ENCODE data around the gene ASCC2.

Gene ASCC2

DNA sequence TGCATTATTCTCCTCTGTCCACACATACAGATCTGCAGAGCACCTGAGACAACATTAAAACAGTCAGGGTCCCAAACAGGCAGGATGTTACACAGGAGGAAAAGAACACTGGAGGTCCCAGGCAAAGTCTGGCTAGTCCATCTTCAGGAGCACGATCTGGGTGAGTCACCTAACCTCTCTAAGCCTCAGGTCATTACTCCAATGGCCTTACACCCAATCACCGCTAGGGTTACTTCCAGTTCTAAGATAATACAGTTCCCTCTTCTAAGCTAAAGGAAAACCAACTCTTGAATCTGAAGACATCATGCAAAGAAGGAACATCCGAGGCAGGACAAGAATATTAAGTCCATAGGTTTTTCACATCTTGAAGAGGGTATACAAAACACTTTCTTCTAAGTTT is 24.5 kb downstream of the ASCC2 start:
- TF ChIP-seq, protein P1, sequence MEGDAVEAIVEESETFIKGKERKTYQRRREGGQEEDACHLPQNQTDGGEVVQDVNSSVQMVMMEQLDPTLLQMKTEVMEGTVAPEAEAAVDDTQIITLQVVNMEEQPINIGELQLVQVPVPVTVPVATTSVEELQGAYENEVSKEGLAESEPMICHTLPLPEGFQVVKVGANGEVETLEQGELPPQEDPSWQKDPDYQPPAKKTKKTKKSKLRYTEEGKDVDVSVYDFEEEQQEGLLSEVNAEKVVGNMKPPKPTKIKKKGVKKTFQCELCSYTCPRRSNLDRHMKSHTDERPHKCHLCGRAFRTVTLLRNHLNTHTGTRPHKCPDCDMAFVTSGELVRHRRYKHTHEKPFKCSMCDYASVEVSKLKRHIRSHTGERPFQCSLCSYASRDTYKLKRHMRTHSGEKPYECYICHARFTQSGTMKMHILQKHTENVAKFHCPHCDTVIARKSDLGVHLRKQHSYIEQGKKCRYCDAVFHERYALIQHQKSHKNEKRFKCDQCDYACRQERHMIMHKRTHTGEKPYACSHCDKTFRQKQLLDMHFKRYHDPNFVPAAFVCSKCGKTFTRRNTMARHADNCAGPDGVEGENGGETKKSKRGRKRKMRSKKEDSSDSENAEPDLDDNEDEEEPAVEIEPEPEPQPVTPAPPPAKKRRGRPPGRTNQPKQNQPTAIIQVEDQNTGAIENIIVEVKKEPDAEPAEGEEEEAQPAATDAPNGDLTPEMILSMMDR (IDR thresholded peaks at IDR 0.05; ENCODE audit: insufficient read depth, low read depth, low read length, missing control alignments) = no peak
- no peak overlapping the region for H3K4me3 ChIP-seq (ENCODE audit: low read length)
- no peak for DNase-seq (ENCODE audit: low read depth)

DNA sequence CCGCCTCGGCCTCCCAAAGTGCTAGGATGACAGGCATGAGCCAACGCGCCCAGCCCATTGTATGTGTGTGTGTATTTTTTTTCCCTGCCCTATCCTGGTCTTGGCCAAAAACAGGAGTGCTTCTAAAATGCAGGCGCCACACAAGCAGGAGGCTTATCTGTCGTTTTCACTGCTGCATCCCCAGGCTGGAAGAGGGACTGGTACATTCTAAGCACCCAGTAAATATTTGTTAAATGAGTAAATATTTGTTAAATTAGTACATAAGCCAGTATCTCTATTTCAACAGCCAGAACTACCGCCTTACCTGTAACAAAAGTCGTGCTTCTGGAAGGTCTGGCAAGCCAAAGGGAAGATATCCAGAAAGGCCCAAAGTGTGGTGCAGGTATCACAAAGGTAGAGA is 24.9 kb downstream of the ASCC2 start:
- no peak overlapping the region for H3K4me3 ChIP-seq (ENCODE audit: low read length)
- no peak for DNase-seq (ENCODE audit: low read depth)
- TF ChIP-seq, protein P1 (IDR thresholded peaks at IDR 0.05; ENCODE audit: insufficient read depth, low read depth, low read length, missing control alignments) = no peak

DNA sequence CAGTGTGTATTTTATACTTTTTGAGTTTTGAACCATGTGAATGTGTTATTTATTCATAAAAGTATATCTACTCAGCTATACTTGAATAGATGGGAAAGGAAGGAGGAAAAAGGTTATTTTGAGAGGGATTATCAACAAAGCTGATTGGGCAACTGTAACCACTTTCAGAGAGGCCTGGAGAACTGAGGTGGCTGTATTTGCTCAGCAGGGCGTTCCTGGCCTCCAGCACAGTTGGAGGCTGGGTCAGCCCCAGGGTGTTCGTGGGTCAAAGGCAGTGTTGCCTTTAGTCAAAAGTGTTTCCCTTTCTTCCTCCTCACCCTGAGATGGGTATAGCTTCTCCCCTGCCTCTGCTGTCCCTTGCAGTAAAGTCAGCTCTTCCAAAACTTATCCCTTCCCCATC is 26.7 kb downstream of the ASCC2 start:
- TF ChIP-seq, protein P1 (IDR thresholded peaks at IDR 0.05; ENCODE audit: insufficient read depth, low read depth, low read length, missing control alignments) = no peak
- H3K4me3 ChIP-seq (ENCODE audit: low read length) = no peak overlapping the region
- DNase-seq (ENCODE audit: low read depth) = no peak

DNA sequence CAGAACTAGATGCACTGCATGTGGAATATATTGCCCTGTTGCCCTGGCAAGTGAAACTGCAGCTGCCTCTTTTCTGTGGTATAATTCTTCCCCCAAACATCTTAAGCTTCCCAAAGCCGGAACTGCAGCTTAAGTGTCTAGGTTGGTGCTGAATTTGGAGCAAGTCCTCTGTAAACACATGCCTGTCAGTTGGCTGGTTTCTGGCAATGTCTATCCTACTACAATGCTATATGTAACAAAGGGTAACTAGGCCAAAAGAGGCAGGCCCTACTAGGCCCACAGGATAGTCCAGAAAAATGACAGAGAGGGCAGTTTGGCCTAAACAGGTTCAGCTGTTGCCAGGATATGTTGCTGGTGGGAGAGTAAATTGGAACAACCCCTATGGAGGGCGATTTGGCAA is 27.9 kb downstream of the ASCC2 start:
- TF ChIP-seq, protein P1 (IDR thresholded peaks at IDR 0.05; ENCODE audit: insufficient read depth, low read depth, low read length, missing control alignments) = no peak
- H3K4me3 ChIP-seq (ENCODE audit: low read length) = no peak overlapping the region
- DNase-seq (ENCODE audit: low read depth) = no peak

DNA sequence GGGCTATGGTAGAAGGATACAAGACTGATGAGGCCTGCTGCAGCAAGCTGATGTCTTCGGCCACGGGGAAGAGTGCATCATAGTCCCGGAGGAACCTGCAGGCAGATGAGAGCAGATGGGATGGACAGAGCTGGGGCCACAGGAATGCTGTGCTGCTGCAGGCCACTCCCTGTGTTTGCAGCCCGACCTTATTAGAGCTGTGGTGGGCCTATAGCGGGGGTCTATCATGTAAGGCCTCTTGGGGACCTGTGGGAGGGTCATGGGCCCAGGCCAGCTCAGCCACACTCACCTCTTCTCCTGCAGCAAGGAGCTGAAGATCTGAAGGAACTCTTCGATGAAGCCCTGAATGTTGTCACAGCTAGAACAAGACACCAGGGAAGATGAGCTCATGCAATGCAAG is 31.9 kb downstream of the ASCC2 start:
- no peak for DNase-seq (ENCODE audit: low read depth)
- TF ChIP-seq, protein P1 (IDR thresholded peaks at IDR 0.05; ENCODE audit: insufficient read depth, low read depth, low read length, missing control alignments) = no peak
- no peak overlapping the region for H3K4me3 ChIP-seq (ENCODE audit: low read length)

DNA sequence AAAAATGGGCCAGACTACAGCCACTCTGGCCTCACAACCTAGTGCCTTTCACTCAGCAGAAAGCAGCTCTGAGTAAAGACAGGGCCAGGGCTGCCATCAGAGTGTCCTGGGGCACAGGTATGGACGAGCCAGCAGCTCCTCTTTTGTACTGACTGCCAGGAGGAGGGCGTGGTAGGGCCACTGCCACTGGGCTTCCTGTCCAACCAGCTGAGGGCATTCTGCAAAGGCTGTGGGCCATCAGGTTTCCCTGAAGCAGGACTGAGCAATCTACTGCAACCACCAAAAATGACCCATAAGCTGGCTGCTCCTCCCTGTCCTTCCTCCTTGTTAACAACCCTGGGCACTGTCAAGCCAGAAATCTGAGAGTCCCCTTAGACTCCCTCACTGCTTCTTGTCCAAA is 33.1 kb downstream of the ASCC2 start:
- no peak for DNase-seq (ENCODE audit: low read depth)
- TF ChIP-seq, protein P1 (IDR thresholded peaks at IDR 0.05; ENCODE audit: insufficient read depth, low read depth, low read length, missing control alignments) = no peak
- no peak overlapping the region for H3K4me3 ChIP-seq (ENCODE audit: low read length)

DNA sequence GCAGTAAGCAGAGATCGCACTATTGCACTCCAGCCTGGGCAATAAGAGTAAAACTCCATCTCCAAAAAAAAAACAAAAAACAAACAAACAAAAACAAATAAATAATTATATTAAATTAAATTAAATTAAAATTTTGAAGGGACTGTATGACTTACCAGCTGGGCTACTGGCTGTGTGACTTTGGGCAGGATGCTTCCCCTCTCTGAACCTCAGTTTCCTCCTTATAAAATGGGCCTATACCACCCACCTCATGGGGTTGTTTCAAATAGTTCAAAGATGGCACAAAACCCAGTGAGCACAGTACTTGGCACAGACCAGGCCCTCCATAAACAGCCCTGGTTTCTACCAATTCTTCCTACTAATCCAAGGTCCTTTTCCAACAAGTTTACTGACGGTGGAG is 34.9 kb downstream of the ASCC2 start:
- TF ChIP-seq, protein P1 (IDR thresholded peaks at IDR 0.05; ENCODE audit: insufficient read depth, low read depth, low read length, missing control alignments) = no peak
- DNase-seq (ENCODE audit: low read depth) = no peak
- no peak overlapping the region for H3K4me3 ChIP-seq (ENCODE audit: low read length)
